H9 (cell line): ENCODE measurements around the gene GPR107. TPM values are rescaled to one million over a fixed set of nuclear protein-coding genes. Genes with fewer than 3 reads are reported as not detected.

ENCODE experiments used
- DNase-seq: peaks from one replicate; pipeline ENCODE4 v3.0.0-alpha.2; 2017
- H2AFZ ChIP-seq: one replicate; pipeline ENCODE4 v1.6.1; 2013; ENCODE audit warnings: mild to moderate bottlenecking, low read length, control low read depth, moderate library complexity
- H2AK5ac ChIP-seq: 2 replicates; pipeline ENCODE4 v1.6.1; 2013; ENCODE audit warnings: low read length, control low read depth, mixed read lengths; ENCODE audit not compliant: insufficient read length
- H2BK120ac ChIP-seq: one replicate; pipeline ENCODE4 v1.6.1; 2013; ENCODE audit warnings: low read depth, mild to moderate bottlenecking, low read length, control low read depth, inconsistent platforms; ENCODE audit not compliant: poor library complexity, severe bottlenecking
- H2BK12ac ChIP-seq: 2 replicates; pipeline ENCODE4 v1.6.1; 2013; ENCODE audit warnings: low read length, control low read depth, mixed read lengths, low read depth; ENCODE audit not compliant: insufficient read length
- H2BK15ac ChIP-seq: 2 replicates; pipeline ENCODE4 v1.6.1; 2013; ENCODE audit warnings: low read depth, low read length, control low read depth
- H2BK20ac ChIP-seq: one replicate; pipeline ENCODE4 v1.6.1; 2013; ENCODE audit warnings: low read depth, mild to moderate bottlenecking, low read length, control low read depth, inconsistent platforms; ENCODE audit not compliant: poor library complexity, severe bottlenecking
- H2BK5ac ChIP-seq: 2 replicates; pipeline ENCODE4 v1.6.1; 2013; ENCODE audit warnings: low read length, control low read depth, mixed read lengths; ENCODE audit not compliant: insufficient read length
- H3K14ac ChIP-seq: 2 replicates; pipeline ENCODE4 v1.6.1; 2013; ENCODE audit warnings: low read length, control low read depth; ENCODE audit not compliant: insufficient read depth
- H3K18ac ChIP-seq: 2 replicates; pipeline ENCODE4 v1.6.1; 2013; ENCODE audit warnings: low read depth, mild to moderate bottlenecking, mixed read lengths, low read length, control low read depth; ENCODE audit not compliant: insufficient read length
- H3K23ac ChIP-seq: 2 replicates; pipeline ENCODE4 v1.6.1; 2013; ENCODE audit warnings: low read length, control low read depth, mixed read lengths, low read depth; ENCODE audit not compliant: insufficient read length
- H3K23me2 ChIP-seq: 2 replicates; pipeline ENCODE4 v1.6.1; 2013; ENCODE audit warnings: low read depth, mild to moderate bottlenecking, mixed read lengths, low read length, control low read depth; ENCODE audit not compliant: insufficient read length, poor library complexity, severe bottlenecking
- H3K27ac ChIP-seq: 2 replicates; pipeline ENCODE4 v1.5.1; 2013; ENCODE audit warnings: low read length, control low read depth, mixed read lengths, low read depth; ENCODE audit not compliant: insufficient read length
- H3K27me3 ChIP-seq: 2 replicates; pipeline ENCODE4 v1.6.1; 2013; ENCODE audit warnings: low read length, control low read depth, inconsistent platforms; ENCODE audit not compliant: insufficient read depth
- H3K4ac ChIP-seq: 2 replicates; pipeline ENCODE4 v1.6.1; 2013; ENCODE audit warnings: low read depth, mild to moderate bottlenecking, control low read depth, inconsistent platforms, low read length, moderate library complexity
- H3K4me1 ChIP-seq: 2 replicates; pipeline ENCODE4 v1.6.1; 2013; ENCODE audit warnings: low read length, control low read depth, inconsistent platforms; ENCODE audit not compliant: insufficient read depth
- H3K4me2 ChIP-seq: 2 replicates; pipeline ENCODE4 v1.6.1; 2013; ENCODE audit warnings: low read length, control low read depth, mixed read lengths; ENCODE audit not compliant: insufficient read length, insufficient read depth
- H3K56ac ChIP-seq: 2 replicates; pipeline ENCODE4 v1.6.1; 2013; ENCODE audit warnings: low read depth, mild to moderate bottlenecking, mixed read lengths, low read length, control low read depth; ENCODE audit not compliant: insufficient read length
- H3K79me1 ChIP-seq: 2 replicates; pipeline ENCODE4 v1.6.1; 2013; ENCODE audit warnings: low read depth, mild to moderate bottlenecking, moderate library complexity, low read length, control low read depth, inconsistent platforms; ENCODE audit not compliant: insufficient read depth, poor library complexity, severe bottlenecking
- H3K79me2 ChIP-seq: 2 replicates; pipeline ENCODE4 v1.6.1; 2013; ENCODE audit warnings: low read length, control low read depth, inconsistent platforms; ENCODE audit not compliant: insufficient read depth
- H3K9ac ChIP-seq: 2 replicates; pipeline ENCODE4 v1.6.1; 2013; ENCODE audit warnings: low read length, control low read depth, mixed read lengths; ENCODE audit not compliant: insufficient read length; ENCODE audit errors: extremely low read depth
- H3K9me3 ChIP-seq: one replicate; pipeline ENCODE4 v1.6.1; 2013; ENCODE audit warnings: low read depth, low read length, inconsistent platforms; ENCODE audit not compliant: control insufficient read depth
- H3T11ph ChIP-seq: one replicate; pipeline ENCODE4 v1.6.1; 2013; ENCODE audit warnings: mild to moderate bottlenecking, low read length, control low read depth, inconsistent platforms
- H4K20me1 ChIP-seq: one replicate; pipeline ENCODE4 v1.6.1; 2013; ENCODE audit not compliant: control insufficient read depth, insufficient read length, insufficient read depth
- H4K5ac ChIP-seq: 2 replicates; pipeline ENCODE4 v1.6.1; 2013; ENCODE audit warnings: low read depth, mild to moderate bottlenecking, mixed read lengths, low read length, control low read depth; ENCODE audit not compliant: insufficient read length
- H4K8ac ChIP-seq: replicated peaks from 2 replicates; pipeline ENCODE4 v1.6.1; 2013; ENCODE audit warnings: low read length, control low read depth, mixed read lengths, low read depth; ENCODE audit not compliant: insufficient read length
- H4K91ac ChIP-seq: 2 replicates; pipeline ENCODE4 v1.6.1; 2013; ENCODE audit warnings: low read depth, mild to moderate bottlenecking, moderate library complexity, mixed read lengths, low read length, control low read depth; ENCODE audit not compliant: insufficient read length
- H3K27ac Mint-ChIP-seq, 3 experiments: 2 replicates in 2 of 3; 3 replicates in 1 of 3; pipeline ENCODE4 v1.8.0; 2020 to 2021; ENCODE audit warnings: mixed read lengths in 3 of 3, mild to moderate bottlenecking in 1 of 3, moderate library complexity in 1 of 3
- H3K27me3 Mint-ChIP-seq: 2 replicates; pipeline ENCODE4 v1.8.0; 2021; ENCODE audit warnings: low read depth, mild to moderate bottlenecking, moderate library complexity, mixed read lengths
- H3K36me3 Mint-ChIP-seq, 3 experiments: 2 replicates in 2 of 3; 3 replicates in 1 of 3; pipeline ENCODE4 v1.8.0; 2020 to 2021; ENCODE audit warnings: low read depth in 3 of 3, mixed read lengths in 3 of 3; ENCODE audit not compliant: insufficient read depth in 1 of 3
- H3K4me1 Mint-ChIP-seq, 2 experiments: 2 replicates each; pipeline ENCODE4 v1.8.0; 2020; ENCODE audit warnings: mixed read lengths in 2 of 2
- H3K4me3 Mint-ChIP-seq, 2 experiments: 2 replicates in 1 of 2; 3 replicates in 1 of 2; pipeline ENCODE4 v1.8.0; 2020 to 2021; ENCODE audit warnings: mild to moderate bottlenecking in 2 of 2, mixed read lengths in 2 of 2, moderate library complexity in 1 of 2
- H3K9me3 Mint-ChIP-seq, 2 experiments: 2 replicates in 1 of 2; 3 replicates in 1 of 2; pipeline ENCODE4 v1.8.0; 2020; ENCODE audit warnings: mild to moderate bottlenecking in 2 of 2, mixed read lengths in 2 of 2, moderate library complexity in 1 of 2
- CTCF ChIP-seq: fragments of 200-600 bp; sonication (generic); conservative IDR thresholded peaks from 3 replicates; pipeline ENCODE4 v1.8.0; 2021; ENCODE audit warnings: antibody characterized with exemption, mild to moderate bottlenecking
- WGBS: extraction: QIAGEN DNeasy Blood & Tissue Kit; methylation state at CpG from one replicate; pipeline ENCODE4 v1.1.7; 2013; ENCODE audit warnings: missing lambda C conversion rate, low lambda C conversion rate, mixed read lengths; ENCODE audit not compliant: insufficient read length; ENCODE audit errors: extremely low coverage; 5-methylcytosine and 5-hydroxymethylcytosine counted together
- total RNA-seq: library from RNA; stranded (reverse); gene quantifications from 2 replicates; pipeline ENCODE4 v1.2.1, GENCODE V29; 2021

Gene GPR107
- total RNA-seq, 1 experiment from 2014 or later = 38.0 TPM

GRCh38 chr9:130072515-130073235, 19.0 kb downstream of the GPR107 start:
- Histone ChIP-seq H4K5ac (no peak overlapping the region), H3K9me3 (no peaks in the 10 kb centered on the region), H2BK20ac (peak overlapping the region; percentile 60), H4K20me1 (no peaks in the 10 kb centered on the region), H3K27me3 (no peaks in the 10 kb centered on the region), H2AK5ac (no peak overlapping the region), H3K79me2 (no peaks in the 10 kb centered on the region), H3K23ac (no peak overlapping the region), H4K91ac (no peak overlapping the region), H3K4me2 (no peak overlapping the region), H3K14ac (no peak overlapping the region), H3K27ac (no peak overlapping the region), H3T11ph (no peak overlapping the region), H3K79me1 (peaks cover 9% of the 10 kb centered on the region), H2BK120ac (no peak overlapping the region), H3K4ac (no peak overlapping the region), H2BK5ac (no peak overlapping the region), H4K8ac (no peak overlapping the region), H3K18ac (no peak overlapping the region), H3K9ac (no peak overlapping the region), H2AFZ (no peak overlapping the region), H2BK15ac (no peak overlapping the region), H3K23me2 (no peaks in the 10 kb centered on the region), H3K4me1 (no peaks in the 10 kb centered on the region), H2BK12ac (no peak overlapping the region), H3K56ac (no peak overlapping the region)
- Mint-ChIP-seq H3K4me1 (peaks cover 10 to 14% of the 10 kb centered on the region in 2 experiments; a peak in 3 of 4 replicates), H3K9me3 (no peaks in the 10 kb centered on the region), H3K36me3 (peaks cover 6 to 21% (median 15%) of the 10 kb centered on the region in 3 experiments; a peak in 6 of 7 replicates), H3K27me3 (no peaks in the 10 kb centered on the region), H3K27ac (peak overlapping the region; percentile 6 to 60 (median 34); a peak in 4 of 7 replicates), H3K4me3 (no peak overlapping the region)
- no CpG with 5 or more reads among the region's 9 CpGs for WGBS
- no peak for TF ChIP-seq CTCF
- no peak for DNase-seq
